ENCODE measurements around the gene INPP4A. TPM values are rescaled to one million over a fixed set of nuclear protein-coding genes. Genes with fewer than 3 reads are reported as not detected.

INPP4A gene
- total and polyA plus RNA-seq, 2 of the 13 experiments (the other 11 are each of a cell fraction or from before 2014, with no cell fraction given): 10.1 to 10.9 TPM

- TF ChIP-seq, protein P1, sequence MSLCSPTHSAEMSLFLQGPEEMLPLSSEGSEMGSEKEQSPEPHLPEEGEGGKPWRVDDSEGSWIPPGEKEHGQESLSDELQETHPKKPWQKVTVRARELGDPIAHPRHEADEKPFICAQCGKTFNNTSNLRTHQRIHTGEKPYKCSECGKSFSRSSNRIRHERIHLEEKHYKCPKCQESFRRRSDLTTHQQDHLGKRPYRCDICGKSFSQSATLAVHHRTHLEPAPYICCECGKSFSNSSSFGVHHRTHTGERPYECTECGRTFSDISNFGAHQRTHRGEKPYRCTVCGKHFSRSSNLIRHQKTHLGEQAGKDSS (CRISPR knock-in tag; IDR thresholded peaks at IDR 0.05; ENCODE audit: borderline replicate concordance, low read depth): peak; percentile 96
- peak; percentile 99 for TF ChIP-seq ZZZ3 (CRISPR knock-in tag; IDR thresholded peaks at IDR 0.05; ENCODE audit: borderline replicate concordance)
- TF ChIP-seq HNRNPK (IDR thresholded peaks at IDR 0.05; ENCODE audit: low read depth, low read length, poor library complexity, severe bottlenecking): peak; percentile 95
- 0 out of 2 replicates have a peak, but pooled peaks have one; percentile 77 for TF ChIP-seq NR3C1 (CRISPR knock-in tag; IDR thresholded peaks at IDR 0.05)
- TF ChIP-seq ZNF367 (CRISPR knock-in tag; IDR thresholded peaks at IDR 0.05; ENCODE audit: borderline replicate concordance): peak; percentile 69; the same call in 1 of the 2 replicates
- 0 out of 2 replicates have a peak, but pooled peaks have one; percentile 81 for TF ChIP-seq RELA (CRISPR knock-in tag; IDR thresholded peaks at IDR 0.05)
- TF ChIP-seq KLF15 (CRISPR knock-in tag; IDR thresholded peaks at IDR 0.05; ENCODE audit: borderline replicate concordance): peak; percentile 26; the same call in 1 of the 2 replicates
- TF ChIP-seq MXD4 (CRISPR knock-in tag; IDR thresholded peaks at IDR 0.05): peak; percentile 87; the same call in 1 of the 2 replicates
- TF ChIP-seq HDAC1 (CRISPR knock-in tag; IDR thresholded peaks at IDR 0.05): peak; percentile 99
- TF ChIP-seq POLR2AphosphoS2 (IDR thresholded peaks at IDR 0.05; ENCODE audit: low read depth, low read length): peak; percentile 69; the same call in 1 of the 2 replicates
- TF ChIP-seq ADNP (CRISPR knock-in tag; IDR thresholded peaks at IDR 0.05): no peak
- TF ChIP-seq NFYC (CRISPR knock-in tag; IDR thresholded peaks at IDR 0.05): peak; percentile 41; the same call in 1 of the 2 replicates
- no peak for TF ChIP-seq MAFG (CRISPR knock-in tag; IDR thresholded peaks at IDR 0.05)
- TF ChIP-seq ESRRA (CRISPR knock-in tag; IDR thresholded peaks at IDR 0.05; ENCODE audit: low read depth): peak; percentile 91
- TF ChIP-seq UBTF (CRISPR knock-in tag; IDR thresholded peaks at IDR 0.05): peak; percentile 99
- TF ChIP-seq, protein P2, sequence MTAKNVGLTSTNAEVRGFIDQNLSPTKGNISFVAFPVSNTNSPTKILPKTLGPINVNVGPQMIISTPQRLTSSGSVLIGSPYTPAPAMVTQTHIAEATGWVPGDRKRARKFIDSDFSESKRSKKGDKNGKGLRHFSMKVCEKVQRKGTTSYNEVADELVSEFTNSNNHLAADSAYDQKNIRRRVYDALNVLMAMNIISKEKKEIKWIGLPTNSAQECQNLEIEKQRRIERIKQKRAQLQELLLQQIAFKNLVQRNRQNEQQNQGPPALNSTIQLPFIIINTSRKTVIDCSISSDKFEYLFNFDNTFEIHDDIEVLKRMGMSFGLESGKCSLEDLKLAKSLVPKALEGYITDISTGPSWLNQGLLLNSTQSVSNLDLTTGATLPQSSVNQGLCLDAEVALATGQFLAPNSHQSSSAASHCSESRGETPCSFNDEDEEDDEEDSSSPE (CRISPR knock-in tag; IDR thresholded peaks at IDR 0.05): peak; percentile 70
- peak; percentile 99 for TF ChIP-seq NRL (CRISPR knock-in tag; IDR thresholded peaks at IDR 0.05; ENCODE audit: borderline replicate concordance)
- TF ChIP-seq TBP (CRISPR knock-in tag; IDR thresholded peaks at IDR 0.05): no peak
- peak; percentile 70; the same call in 1 of the 2 replicates for TF ChIP-seq ZNF343 (CRISPR knock-in tag; IDR thresholded peaks at IDR 0.05)
- TF ChIP-seq ZNF12 (CRISPR knock-in tag; IDR thresholded peaks at IDR 0.05): peak; percentile 31; the same call in 1 of the 2 replicates
- TF ChIP-seq GATAD2A (CRISPR knock-in tag; IDR thresholded peaks at IDR 0.05): peak; percentile 61
- no peak; the same call in 1 of the 2 replicates for TF ChIP-seq ZBTB37 (CRISPR knock-in tag; IDR thresholded peaks at IDR 0.05)
- TF ChIP-seq JARID2 (CRISPR knock-in tag; IDR thresholded peaks at IDR 0.05; ENCODE audit: insufficient replicate concordance): peak; percentile 81
Observed at GRCh38 chr2:98608116-98608961, 163.7 kb downstream of the INPP4A start, which contains the start of the genes COA5 and UNC50 (continued).
